ENCODE data around the gene CLEC9A. TPM values are rescaled to one million over a fixed set of nuclear protein-coding genes. Genes with fewer than 3 reads are reported as not detected.

CLEC9A gene
- total RNA-seq, 1 experiment from 2014 or later, result not detected

DNA sequence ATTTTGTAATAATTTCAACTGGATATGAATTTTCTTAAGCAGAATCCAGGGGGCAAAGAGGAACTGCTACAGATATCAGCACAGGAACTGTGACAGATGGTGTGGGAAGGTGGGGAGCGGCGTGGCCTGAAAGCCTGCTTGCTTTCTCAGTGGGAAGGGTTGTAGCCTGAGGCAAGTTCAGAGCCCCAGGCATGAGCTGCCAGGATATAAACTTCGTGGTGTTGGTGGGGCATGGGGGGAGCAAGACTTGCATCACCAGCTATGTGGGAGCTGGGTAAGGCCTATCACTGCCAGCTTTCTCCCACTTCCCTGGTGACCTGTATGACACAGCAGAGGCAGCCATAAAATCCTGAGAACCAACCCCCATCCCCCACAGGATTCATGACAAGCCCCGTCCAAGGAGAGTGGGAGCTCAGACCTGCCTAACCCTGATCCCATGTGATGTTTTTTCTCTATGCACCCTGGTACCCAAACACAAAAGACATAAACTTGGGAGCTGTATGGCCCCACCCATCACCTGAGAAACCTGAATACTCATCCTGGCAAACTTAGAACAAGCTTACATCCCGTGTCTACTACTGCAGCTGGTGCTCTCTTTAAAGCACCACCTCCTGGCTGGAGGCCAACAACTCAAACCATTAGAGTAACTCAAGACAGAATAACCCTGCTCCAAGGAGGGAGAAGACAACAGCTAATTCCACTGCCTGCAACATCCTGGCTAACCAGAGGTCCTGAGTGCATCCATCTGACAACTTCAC lies 51.8 kb downstream of the CLEC9A start:
- Mint-ChIP-seq H3K9me3 (ENCODE audit: unreplicated experiment) (peaks cover 10% of the 10 kb centered on the region), H3K27me3 (ENCODE audit: insufficient read depth, unreplicated experiment) (peaks cover 18% of the 10 kb centered on the region), H3K4me1 (ENCODE audit: low read depth, unreplicated experiment) (no peaks in the 10 kb centered on the region), H3K4me3 (ENCODE audit: unreplicated experiment) (no peak overlapping the region), H3K36me3 (ENCODE audit: insufficient read depth, unreplicated experiment) (no peaks in the 10 kb centered on the region), H3K27ac (ENCODE audit: unreplicated experiment) (no peak overlapping the region)
- TF ChIP-seq, protein P1, sequence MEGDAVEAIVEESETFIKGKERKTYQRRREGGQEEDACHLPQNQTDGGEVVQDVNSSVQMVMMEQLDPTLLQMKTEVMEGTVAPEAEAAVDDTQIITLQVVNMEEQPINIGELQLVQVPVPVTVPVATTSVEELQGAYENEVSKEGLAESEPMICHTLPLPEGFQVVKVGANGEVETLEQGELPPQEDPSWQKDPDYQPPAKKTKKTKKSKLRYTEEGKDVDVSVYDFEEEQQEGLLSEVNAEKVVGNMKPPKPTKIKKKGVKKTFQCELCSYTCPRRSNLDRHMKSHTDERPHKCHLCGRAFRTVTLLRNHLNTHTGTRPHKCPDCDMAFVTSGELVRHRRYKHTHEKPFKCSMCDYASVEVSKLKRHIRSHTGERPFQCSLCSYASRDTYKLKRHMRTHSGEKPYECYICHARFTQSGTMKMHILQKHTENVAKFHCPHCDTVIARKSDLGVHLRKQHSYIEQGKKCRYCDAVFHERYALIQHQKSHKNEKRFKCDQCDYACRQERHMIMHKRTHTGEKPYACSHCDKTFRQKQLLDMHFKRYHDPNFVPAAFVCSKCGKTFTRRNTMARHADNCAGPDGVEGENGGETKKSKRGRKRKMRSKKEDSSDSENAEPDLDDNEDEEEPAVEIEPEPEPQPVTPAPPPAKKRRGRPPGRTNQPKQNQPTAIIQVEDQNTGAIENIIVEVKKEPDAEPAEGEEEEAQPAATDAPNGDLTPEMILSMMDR (IDR thresholded peaks at IDR 0.05; ENCODE audit: insufficient read depth in 1 of 2, low read depth in 1 of 2, low read length in 1 of 2, severe bottlenecking in 1 of 2, unreplicated experiment in 1 of 2), result no peak
- intact Hi-C loops (cut with micrococcal nuclease; ENCODE audit: unreplicated experiment), result no loop called here
- DNase-seq, result no peak
- Histone ChIP-seq H3K4me3 (ENCODE audit: low read depth, low read length) (no peak overlapping the region), H3K4me1 (no peaks in the 10 kb centered on the region), H3K9me3 (no peaks in the 10 kb centered on the region), H3K36me3 (ENCODE audit: control insufficient read depth, insufficient read depth, low read length) (no peaks in the 10 kb centered on the region), H3K27me3 (replicated peaks; ENCODE audit: control insufficient read depth, insufficient read depth, low read length) (no peaks in the 10 kb centered on the region)
- BruUV-seq (replicated peaks), result no TSS peak
- ChIA-PET POLR2A (interaction anchor here (0.5 kb wide), 1 partner anchor 107 kb away, joined by 4 read pairs; no protein-coding TSS in a partner anchor), CTCF (no interaction called here)

DNA sequence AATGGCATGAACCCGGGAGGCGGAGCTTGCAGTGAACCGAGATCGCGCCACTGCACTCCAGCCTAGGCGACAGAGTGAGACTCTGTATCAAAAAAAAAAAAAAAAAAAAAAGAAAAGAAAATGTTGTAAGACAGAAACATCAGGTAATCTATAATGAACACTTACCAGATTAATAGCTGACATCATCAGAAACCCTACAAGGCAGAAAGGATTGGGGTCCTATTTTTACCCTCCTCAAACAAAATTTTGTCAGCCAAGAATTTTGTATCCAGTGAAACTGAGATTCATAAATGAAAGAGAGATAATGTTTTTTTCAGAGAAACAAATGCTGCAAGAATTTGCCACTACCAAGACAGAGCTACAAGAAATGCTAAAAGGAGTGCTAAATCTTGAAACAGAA lies 54.3 kb downstream of the CLEC9A start:
- TF ChIP-seq, protein P1 (IDR thresholded peaks at IDR 0.05; ENCODE audit: insufficient read depth in 1 of 2, low read depth in 1 of 2, low read length in 1 of 2, severe bottlenecking in 1 of 2, unreplicated experiment in 1 of 2), result no peak
- Histone ChIP-seq H3K9me3 (no peaks in the 10 kb centered on the region), H3K27me3 (replicated peaks; ENCODE audit: control insufficient read depth, insufficient read depth, low read length) (0 out of 2 replicates have a peak, but pooled peaks cover 2% of the 10 kb centered on the region), H3K36me3 (ENCODE audit: control insufficient read depth, insufficient read depth, low read length) (no peaks in the 10 kb centered on the region), H3K4me1 (no peaks in the 10 kb centered on the region), H3K4me3 (ENCODE audit: low read depth, low read length) (no peak overlapping the region)
- POLR2A ChIA-PET, result interaction anchor here (0.6 kb wide), 1 partner anchor 47 kb away, joined by 5 read pairs; no protein-coding TSS in a partner anchor
- Mint-ChIP-seq H3K4me3 (ENCODE audit: unreplicated experiment) (no peak overlapping the region), H3K9me3 (ENCODE audit: unreplicated experiment) (peaks cover 10% of the 10 kb centered on the region), H3K27ac (ENCODE audit: unreplicated experiment) (no peak overlapping the region), H3K27me3 (ENCODE audit: insufficient read depth, unreplicated experiment) (peaks cover 15% of the 10 kb centered on the region), H3K4me1 (ENCODE audit: low read depth, unreplicated experiment) (no peaks in the 10 kb centered on the region), H3K36me3 (ENCODE audit: insufficient read depth, unreplicated experiment) (no peaks in the 10 kb centered on the region)
- no peak for DNase-seq
- intact Hi-C loops (cut with micrococcal nuclease; ENCODE audit: unreplicated experiment), result no loop called here
- no TSS peak for BruUV-seq (replicated peaks)
- CTCF ChIA-PET, result interaction anchor here (0.5 kb wide), 1 partner anchor 118 kb away, joined by 4 read pairs; no protein-coding TSS in a partner anchor

DNA sequence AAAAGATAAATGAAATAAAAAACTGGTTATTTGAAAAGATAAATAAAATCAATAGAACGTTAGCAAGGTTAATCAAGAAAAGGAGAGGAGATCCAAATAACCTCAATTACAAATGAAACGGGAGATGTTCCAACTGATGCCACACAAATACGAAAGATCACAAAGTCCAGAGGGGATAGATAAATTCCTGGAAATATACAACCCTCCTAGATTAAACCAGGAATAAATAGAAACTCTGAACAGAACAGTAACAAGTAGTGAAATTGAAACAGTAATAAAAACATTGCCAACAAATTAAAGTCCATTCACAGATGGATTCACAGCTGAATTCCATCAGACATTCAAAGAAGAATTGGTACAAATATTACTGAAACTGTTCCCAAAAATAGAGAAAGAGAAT lies 55.9 kb downstream of the CLEC9A start:
- H3K4me1 ChIP-seq, result no peaks in the 10 kb centered on the region
- intact Hi-C loops (cut with micrococcal nuclease; ENCODE audit: unreplicated experiment), result no loop called here
- no peak overlapping the region for H3K4me3 ChIP-seq (ENCODE audit: low read depth, low read length)
- H3K9me3 Mint-ChIP-seq (ENCODE audit: unreplicated experiment), result peaks cover 10% of the 10 kb centered on the region
- BruUV-seq (replicated peaks), result no TSS peak
- TF ChIP-seq, protein P1 (IDR thresholded peaks at IDR 0.05; ENCODE audit: insufficient read depth in 1 of 2, low read depth in 1 of 2, low read length in 1 of 2, severe bottlenecking in 1 of 2, unreplicated experiment in 1 of 2), result no peak
- H3K36me3 ChIP-seq (ENCODE audit: control insufficient read depth, insufficient read depth, low read length), result no peaks in the 10 kb centered on the region
- DNase-seq, result no peak
- H3K27ac Mint-ChIP-seq (ENCODE audit: unreplicated experiment), result no peak overlapping the region
- ChIA-PET CTCF (no interaction called here), POLR2A (no interaction called here)
- H3K9me3 ChIP-seq, result no peaks in the 10 kb centered on the region
- no peaks in the 10 kb centered on the region for H3K4me1 Mint-ChIP-seq (ENCODE audit: low read depth, unreplicated experiment)
- peaks cover 24% of the 10 kb centered on the region for H3K27me3 Mint-ChIP-seq (ENCODE audit: insufficient read depth, unreplicated experiment)
- H3K4me3 Mint-ChIP-seq (ENCODE audit: unreplicated experiment), result no peak overlapping the region
- no peaks in the 10 kb centered on the region for H3K36me3 Mint-ChIP-seq (ENCODE audit: insufficient read depth, unreplicated experiment)
- 0 out of 2 replicates have a peak, but pooled peaks cover 2% of the 10 kb centered on the region for H3K27me3 ChIP-seq (replicated peaks; ENCODE audit: control insufficient read depth, insufficient read depth, low read length)

Data from Caco-2 (cell line).